ENCODE measurements around the gene SERPINI1. TPM values are rescaled to one million over a fixed set of nuclear protein-coding genes. Genes with fewer than 3 reads are reported as not detected.

SERPINI1 gene
- total RNA-seq, 4 donors from 2014 or later, result 3.1 to 4.0 (median 3.5) TPM

- no peaks in the 10 kb centered on the region for H3K4me1 ChIP-seq
- H3K9me3 ChIP-seq, result no peaks in the 10 kb centered on the region
- H3K4me3 ChIP-seq (replicated peaks in 1 of 3), result no peak overlapping the region
- no peaks in the 10 kb centered on the region for H3K27me3 ChIP-seq
- WGBS, 2 donors, result 54 to 57% methylated on average over 3 of the region's 3 CpGs
- no peak overlapping the region for H3K27ac ChIP-seq
- intact Hi-C loops (cut with DNase I), result no loop called here
- TF ChIP-seq POLR2A (IDR thresholded peaks at IDR 0.05) (no peak), CTCF (IDR thresholded peaks at IDR 0.05) (no peak)
- DNase-seq, result no peak
- H3K36me3 ChIP-seq, result no peaks in the 10 kb centered on the region
Observed at GRCh38 chr3:167772992-167773391, 37.5 kb downstream of the SERPINI1 start.

- intact Hi-C loops (cut with DNase I), result no loop called here
- TF ChIP-seq CTCF (IDR thresholded peaks at IDR 0.05), result no peak
- TF ChIP-seq POLR2A (IDR thresholded peaks at IDR 0.05), result no peak
- WGBS, 2 donors, result 76 to 78% methylated on average over 1 of the region's 1 CpG
- DNase-seq, result no peak
- Histone ChIP-seq H3K9me3 (no peaks in the 10 kb centered on the region), H3K27ac (no peak overlapping the region), H3K36me3 (no peaks in the 10 kb centered on the region), H3K4me1 (no peaks in the 10 kb centered on the region), H3K4me3 (replicated peaks in 1 of 3) (no peak overlapping the region), H3K27me3 (no peaks in the 10 kb centered on the region)
Observed at GRCh38 chr3:167773584-167773983, 38.1 kb downstream of the SERPINI1 start.

- TF ChIP-seq POLR2A (IDR thresholded peaks at IDR 0.05), result no peak
- TF ChIP-seq CTCF (IDR thresholded peaks at IDR 0.05), result no peak
- peaks cover 0 to 3% of the 10 kb centered on the region in 2 donors for H3K4me1 ChIP-seq
- H3K4me3 ChIP-seq (replicated peaks in 1 of 3), result no peak overlapping the region
- H3K27ac ChIP-seq, result no peak overlapping the region
- DNase-seq, result no peak
- 67 to 68% methylated on average over 4 of the region's 4 CpGs for WGBS, 2 donors
- intact Hi-C loops (cut with DNase I), result no loop called here
- H3K9me3 ChIP-seq, result no peaks in the 10 kb centered on the region
- no peaks in the 10 kb centered on the region for H3K36me3 ChIP-seq
- H3K27me3 ChIP-seq, result no peaks in the 10 kb centered on the region
Observed at GRCh38 chr3:167776066-167776685, 40.7 kb downstream of the SERPINI1 start.

DNA sequence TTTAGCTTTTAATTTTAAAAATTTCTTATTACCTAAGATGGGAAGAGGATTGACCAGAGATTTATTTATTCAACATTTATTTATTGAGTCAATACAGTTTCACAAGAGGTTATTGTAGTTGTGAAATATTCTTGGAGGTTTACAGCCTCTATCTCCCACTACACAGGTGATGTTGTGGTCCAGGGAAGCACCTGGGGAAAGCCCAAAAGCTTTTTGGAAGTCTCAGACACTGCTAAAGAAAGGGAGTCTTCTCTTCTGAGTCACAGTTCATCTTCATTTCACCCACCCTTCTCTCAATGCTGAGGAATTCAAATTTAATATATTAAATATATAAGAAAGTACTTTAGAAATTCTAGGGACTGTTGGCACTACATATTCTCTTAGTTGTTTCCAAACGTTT lies 41.8 kb downstream of the SERPINI1 start:
- Histone ChIP-seq H3K4me3 (replicated peaks in 1 of 3) (no peak overlapping the region), H3K36me3 (no peaks in the 10 kb centered on the region), H3K27ac (no peak overlapping the region), H3K9me3 (no peaks in the 10 kb centered on the region), H3K4me1 (peaks cover 0 to 3% of the 10 kb centered on the region in 2 donors), H3K27me3 (no peaks in the 10 kb centered on the region)
- intact Hi-C loops (cut with DNase I), result no loop called here
- TF ChIP-seq POLR2A (IDR thresholded peaks at IDR 0.05) (no peak), CTCF (IDR thresholded peaks at IDR 0.05) (no peak)
- no peak for DNase-seq
- 64 to 80% methylated on average over 1 of the region's 1 CpG for WGBS, 2 donors

DNA sequence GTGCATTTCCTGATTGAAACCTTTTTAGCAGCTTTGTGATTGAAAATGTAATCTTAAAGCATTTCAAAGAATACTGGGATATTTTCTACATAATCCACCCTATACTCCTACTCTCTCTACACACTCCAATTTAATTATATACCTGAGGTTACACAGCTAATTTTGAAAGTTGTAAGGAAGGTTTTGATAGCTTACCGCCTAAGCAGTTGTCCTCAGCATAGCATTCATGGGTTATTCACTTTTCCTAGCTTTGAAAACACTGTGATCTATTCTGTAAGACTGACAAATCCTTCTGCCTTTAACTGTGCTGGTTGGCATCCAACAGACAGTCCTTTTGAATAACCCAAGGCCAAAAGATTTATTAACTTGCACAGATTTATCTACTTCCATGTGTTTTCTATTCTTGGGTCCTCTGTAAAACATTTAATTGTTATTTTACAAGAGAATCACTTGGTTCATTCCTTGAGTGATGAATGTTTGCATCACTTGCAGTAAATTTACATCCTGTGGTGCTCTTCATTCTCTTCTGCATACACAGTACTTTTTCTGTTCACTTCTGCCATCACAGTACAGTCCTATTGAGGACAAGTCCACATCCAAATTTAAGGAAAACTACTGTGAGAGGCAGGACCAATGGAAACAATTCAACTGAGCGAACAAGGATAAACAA lies 44.8 kb downstream of the SERPINI1 start:
- Histone ChIP-seq H3K4me3 (replicated peaks in 1 of 3) (no peak overlapping the region), H3K27me3 (no peaks in the 10 kb centered on the region), H3K27ac (no peak overlapping the region), H3K9me3 (no peaks in the 10 kb centered on the region), H3K4me1 (peaks cover 0 to 3% of the 10 kb centered on the region in 2 donors), H3K36me3 (no peaks in the 10 kb centered on the region)
- 60 to 75% methylated on average over 2 of the region's 2 CpGs for WGBS, 2 donors
- TF ChIP-seq CTCF (IDR thresholded peaks at IDR 0.05) (no peak), POLR2A (IDR thresholded peaks at IDR 0.05) (no peak)
- intact Hi-C loops (cut with DNase I), result no loop called here
- no peak for DNase-seq
